Measurements from ENCODE around the gene ROPN1L.
A peak's percentile ranks its signal among the peaks of the same experiment; 100 is the strongest.

ROPN1L gene

DNA sequence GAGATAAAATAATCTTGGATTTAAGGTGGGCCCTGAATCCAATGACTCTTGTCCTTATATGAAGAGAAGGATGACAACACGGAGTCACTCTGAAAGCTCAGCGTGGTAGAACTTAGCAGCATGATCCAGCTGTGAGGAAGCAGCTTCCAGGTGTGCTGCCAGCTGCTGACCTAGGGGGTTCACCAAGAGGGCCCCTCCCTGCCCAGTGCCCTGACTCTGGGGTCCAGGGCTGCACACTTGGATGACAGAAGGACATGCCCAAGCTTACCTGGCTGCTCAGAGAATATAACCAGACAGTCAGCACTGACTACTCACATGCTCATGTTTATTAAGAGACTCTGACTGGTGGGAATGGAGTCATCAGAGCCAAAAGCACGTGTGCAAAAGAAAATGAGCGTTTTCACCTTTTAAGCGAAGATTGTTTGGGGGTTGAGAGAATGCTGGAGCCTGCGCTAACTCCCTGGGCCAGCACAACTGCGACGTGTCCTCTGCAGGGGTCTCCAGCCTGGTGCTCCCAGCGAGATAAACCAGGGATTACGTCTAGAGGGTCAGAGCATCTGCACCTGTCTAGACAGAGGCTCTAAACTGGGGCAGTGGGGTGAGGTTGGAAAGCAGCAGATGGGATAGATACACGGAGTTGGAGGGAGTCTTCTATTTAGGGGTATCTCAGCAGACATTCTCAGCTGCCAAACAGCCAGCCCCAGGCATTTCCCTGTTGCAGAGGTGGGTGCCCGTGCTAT lies 41.3 kb downstream of the ROPN1L start:
- TF ChIP-seq TAF1 (IDR thresholded peaks at IDR 0.05; ENCODE audit: low read depth, low read length) = no peak
- no peak for TF ChIP-seq POU2F2 (IDR thresholded peaks at IDR 0.05; ENCODE audit: low read depth, low read length)
- no peak for TF ChIP-seq POLR2AphosphoS5 (IDR thresholded peaks at IDR 0.05; ENCODE audit: low read depth, low read length)
- TF ChIP-seq SPI1 (IDR thresholded peaks at IDR 0.05; ENCODE audit: low read depth, low read length) = no peak
- no peak for DNase-seq (ENCODE audit: insufficient read length, low spot score)
- FAIRE-seq = no peak

DNA sequence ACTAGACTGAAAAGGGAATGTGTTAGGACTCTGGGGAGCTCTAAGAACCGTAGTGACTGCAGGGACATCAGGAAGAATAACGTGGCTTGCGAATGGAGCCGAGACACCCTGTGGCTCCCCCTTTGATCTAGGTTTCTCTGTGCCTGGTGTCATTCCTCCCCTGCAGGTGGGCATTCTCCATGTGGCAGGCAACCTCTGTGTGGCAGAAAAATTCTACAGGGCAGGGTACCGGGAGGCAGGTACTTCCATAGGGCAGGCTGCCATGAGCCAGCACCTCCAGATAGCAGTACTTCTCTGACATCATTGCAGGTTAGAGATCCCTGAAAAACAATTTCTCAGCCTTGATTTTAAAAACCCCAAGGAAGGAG lies 43.1 kb downstream of the ROPN1L start:
- no peak for DNase-seq (ENCODE audit: insufficient read length, low spot score)
- no peak for FAIRE-seq
- TF ChIP-seq TAF1 (IDR thresholded peaks at IDR 0.05; ENCODE audit: low read depth, low read length) (no peak), POLR2AphosphoS5 (IDR thresholded peaks at IDR 0.05; ENCODE audit: low read depth, low read length) (no peak), PAX5 (IDR thresholded peaks at IDR 0.05; ENCODE audit: insufficient read depth, low read length, severe bottlenecking) (no peak), POLR2A (IDR thresholded peaks at IDR 0.05; ENCODE audit: low read depth, low read length) (no peak), POU2F2 (IDR thresholded peaks at IDR 0.05; ENCODE audit: low read depth, low read length) (no peak), SPI1 (IDR thresholded peaks at IDR 0.05; ENCODE audit: low read depth, low read length) (no peak)

GRCh38 chr5:10485142-10485795 lies 43.6 kb downstream of the ROPN1L start:
- peak; percentile 67 for FAIRE-seq
- TF ChIP-seq POU2F2 (IDR thresholded peaks at IDR 0.05; ENCODE audit: low read depth, low read length) (no peak), TAF1 (IDR thresholded peaks at IDR 0.05; ENCODE audit: low read depth, low read length) (no peak), PAX5 (IDR thresholded peaks at IDR 0.05; ENCODE audit: insufficient read depth, low read length, severe bottlenecking) (no peak), POLR2AphosphoS5 (IDR thresholded peaks at IDR 0.05; ENCODE audit: low read depth, low read length) (no peak), POLR2A (IDR thresholded peaks at IDR 0.05; ENCODE audit: low read depth, low read length) (no peak), SPI1 (IDR thresholded peaks at IDR 0.05; ENCODE audit: low read depth, low read length) (no peak)

GRCh38 chr5:10485897-10486296 lies 44.2 kb downstream of the ROPN1L start:
- DNase-seq (ENCODE audit: insufficient read length, low spot score) = no peak
- no peak for TF ChIP-seq POLR2A (IDR thresholded peaks at IDR 0.05; ENCODE audit: low read depth, low read length)
- TF ChIP-seq POLR2AphosphoS5 (IDR thresholded peaks at IDR 0.05; ENCODE audit: low read depth, low read length) = no peak
- no peak for TF ChIP-seq SPI1 (IDR thresholded peaks at IDR 0.05; ENCODE audit: low read depth, low read length)
- no peak for TF ChIP-seq POU2F2 (IDR thresholded peaks at IDR 0.05; ENCODE audit: low read depth, low read length)
- no peak for TF ChIP-seq PAX5 (IDR thresholded peaks at IDR 0.05; ENCODE audit: insufficient read depth, low read length, severe bottlenecking)
- TF ChIP-seq TAF1 (IDR thresholded peaks at IDR 0.05; ENCODE audit: low read depth, low read length) = no peak
- FAIRE-seq = no peak

More at GRCh38 chr5:10485142-10485795, 43.6 kb downstream of the ROPN1L start:
- no peak for DNase-seq (ENCODE audit: insufficient read length, low spot score)

GRCh38 chr5:10486511-10487344 lies 45.0 kb downstream of the ROPN1L start:
- FAIRE-seq = no peak
- TF ChIP-seq TAF1 (IDR thresholded peaks at IDR 0.05; ENCODE audit: low read depth, low read length) (no peak), POLR2A (IDR thresholded peaks at IDR 0.05; ENCODE audit: low read depth, low read length) (no peak)
- DNase-seq (ENCODE audit: insufficient read length, low spot score) = no peak

DNA sequence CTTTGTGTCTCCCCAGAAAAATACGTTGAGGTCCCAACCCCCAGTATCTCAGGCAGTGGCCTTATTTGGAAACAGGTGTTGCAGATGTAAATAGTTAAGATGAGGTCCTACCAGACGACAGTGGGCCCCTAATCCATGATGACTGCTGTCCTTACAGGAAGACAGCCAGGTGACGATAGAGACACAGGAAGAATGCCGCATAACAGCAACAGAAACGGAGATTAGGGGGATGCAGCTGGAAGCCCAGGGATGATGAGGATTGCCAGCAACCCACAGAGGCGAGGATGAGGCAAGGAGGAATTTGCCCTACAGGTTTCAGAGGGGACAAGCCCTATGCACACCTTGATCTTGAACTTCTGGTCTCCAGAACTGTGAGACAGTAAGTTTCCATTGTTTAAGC lies 46.5 kb downstream of the ROPN1L start:
- no peak for FAIRE-seq
- TF ChIP-seq POLR2AphosphoS5 (IDR thresholded peaks at IDR 0.05; ENCODE audit: low read depth, low read length) (no peak), POU2F2 (IDR thresholded peaks at IDR 0.05; ENCODE audit: low read depth, low read length) (no peak), SPI1 (IDR thresholded peaks at IDR 0.05; ENCODE audit: low read depth, low read length) (no peak), PAX5 (IDR thresholded peaks at IDR 0.05; ENCODE audit: insufficient read depth, low read length, severe bottlenecking) (no peak), TAF1 (IDR thresholded peaks at IDR 0.05; ENCODE audit: low read depth, low read length) (no peak), POLR2A (IDR thresholded peaks at IDR 0.05; ENCODE audit: low read depth, low read length) (no peak)
- no peak for DNase-seq (ENCODE audit: insufficient read length, low spot score)

DNA sequence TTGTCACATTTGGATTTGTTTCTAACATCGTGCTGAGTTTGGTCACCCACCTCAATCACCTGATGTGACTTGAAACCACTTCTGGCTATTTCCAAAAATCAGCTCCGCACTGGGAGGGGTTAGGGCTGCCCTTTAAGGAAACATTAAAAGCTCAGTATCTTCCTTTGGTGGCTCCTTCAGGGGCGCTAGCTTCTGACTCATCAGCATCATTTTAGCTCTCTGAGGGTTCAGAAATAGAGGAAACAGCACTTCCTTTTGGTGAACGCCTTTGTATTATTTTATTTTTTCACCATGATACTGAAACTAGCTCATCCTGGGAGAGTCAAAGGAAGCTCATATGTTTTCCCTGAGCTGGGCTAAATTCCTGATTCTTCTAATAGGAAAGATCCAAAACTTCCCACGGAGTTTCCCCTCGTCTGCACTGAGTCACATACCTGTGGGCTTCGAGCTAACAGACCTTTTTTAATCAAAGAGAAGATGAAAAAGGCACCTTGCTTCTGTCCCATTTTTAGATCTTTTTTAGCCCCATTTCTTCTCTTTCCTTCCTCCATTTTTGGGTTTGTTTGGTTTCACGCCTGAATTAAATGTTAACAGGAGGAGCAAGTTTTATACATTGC lies 48.2 kb downstream of the ROPN1L start:
- peak; percentile 81 for TF ChIP-seq SPI1 (IDR thresholded peaks at IDR 0.05; ENCODE audit: low read depth, low read length)
- no peak for TF ChIP-seq POU2F2 (IDR thresholded peaks at IDR 0.05; ENCODE audit: low read depth, low read length)
- TF ChIP-seq POLR2AphosphoS5 (IDR thresholded peaks at IDR 0.05; ENCODE audit: low read depth, low read length) = no peak
- no peak for TF ChIP-seq PAX5 (IDR thresholded peaks at IDR 0.05; ENCODE audit: insufficient read depth, low read length, severe bottlenecking)
- DNase-seq (ENCODE audit: insufficient read length, low spot score) (peak; percentile 56), FAIRE-seq (peak; percentile 55)

DNA sequence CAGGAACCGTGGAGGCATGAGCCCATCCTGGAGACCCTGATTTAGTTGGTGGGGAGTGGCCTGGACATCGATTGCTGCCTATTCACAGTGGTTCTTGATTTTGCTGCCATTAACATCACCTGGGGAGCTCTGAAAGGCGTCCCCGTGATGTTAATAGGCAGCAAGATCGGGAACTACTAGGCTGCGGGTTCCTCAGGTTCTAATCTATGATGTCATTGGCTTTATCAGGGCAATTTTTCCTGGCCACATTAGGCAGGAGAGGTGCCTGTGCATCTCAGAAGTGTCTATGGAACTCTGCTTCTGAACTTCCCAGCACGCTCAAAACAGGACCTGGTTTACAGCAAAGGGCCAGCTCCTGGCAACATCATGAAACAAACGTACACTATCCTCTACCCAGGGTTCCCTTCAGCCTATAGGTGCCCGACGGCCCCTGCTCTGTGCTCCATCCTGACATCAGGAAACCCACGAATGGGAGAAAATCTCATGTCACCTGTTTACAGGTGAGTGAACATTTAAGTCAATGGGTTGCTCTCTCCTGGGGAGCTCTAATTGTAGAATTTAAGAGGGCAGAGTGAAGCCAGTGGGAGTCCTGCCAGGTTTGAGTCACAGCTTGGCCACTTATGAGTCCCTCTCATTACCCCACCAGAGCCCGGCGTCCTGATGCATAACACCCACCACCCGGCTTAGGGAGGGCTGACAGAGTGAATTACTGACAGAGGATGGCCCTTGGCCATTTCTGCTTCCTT lies 49.4 kb downstream of the ROPN1L start:
- FAIRE-seq (no peak), DNase-seq (ENCODE audit: insufficient read length, low spot score) (no peak)
- no peak for TF ChIP-seq POLR2A (IDR thresholded peaks at IDR 0.05; ENCODE audit: low read depth, low read length)
- TF ChIP-seq SPI1 (IDR thresholded peaks at IDR 0.05; ENCODE audit: low read depth, low read length) = no peak
- no peak for TF ChIP-seq PAX5 (IDR thresholded peaks at IDR 0.05; ENCODE audit: insufficient read depth, low read length, severe bottlenecking)

GRCh38 chr5:10491673-10492026 lies 50.0 kb downstream of the ROPN1L start:
- no peak for FAIRE-seq
- no peak for DNase-seq (ENCODE audit: insufficient read length, low spot score)
- TF ChIP-seq POU2F2 (IDR thresholded peaks at IDR 0.05; ENCODE audit: low read depth, low read length) (no peak), POLR2A (IDR thresholded peaks at IDR 0.05; ENCODE audit: low read depth, low read length) (no peak), SPI1 (IDR thresholded peaks at IDR 0.05; ENCODE audit: low read depth, low read length) (no peak), PAX5 (IDR thresholded peaks at IDR 0.05; ENCODE audit: insufficient read depth, low read length, severe bottlenecking) (no peak), POLR2AphosphoS5 (IDR thresholded peaks at IDR 0.05; ENCODE audit: low read depth, low read length) (no peak), TAF1 (IDR thresholded peaks at IDR 0.05; ENCODE audit: low read depth, low read length) (no peak)
